T-helper 1 cell treated with Interleukin-12 subunit alpha and Interleukin-12 subunit beta and Interleukin-4 antibody, amounts not matched to agents 30 μg/mL and 1 μg/mL, for 36 hours (primary cell): ENCODE measurements around the gene CAMTA2.

Experiments used
- H3K27ac Mint-ChIP-seq: one replicate; pipeline ENCODE4 v1.8.0; 2021; ENCODE audit warnings: mild to moderate bottlenecking, mixed read lengths
- H3K27me3 Mint-ChIP-seq: one replicate; pipeline ENCODE4 v1.8.0; 2021; ENCODE audit warnings: low read depth, mixed read lengths
- H3K36me3 Mint-ChIP-seq: one replicate; pipeline ENCODE4 v1.8.0; 2021; ENCODE audit warnings: low read depth, mixed read lengths
- H3K4me1 Mint-ChIP-seq: one replicate; pipeline ENCODE4 v1.8.0; 2021; ENCODE audit warnings: low read depth, mixed read lengths
- H3K4me3 Mint-ChIP-seq: one replicate; pipeline ENCODE4 v1.8.0; 2021; ENCODE audit warnings: mild to moderate bottlenecking, moderate library complexity, mixed read lengths
- H3K9me3 Mint-ChIP-seq: one replicate; pipeline ENCODE4 v1.8.0; 2021; ENCODE audit warnings: mixed read lengths

CAMTA2 gene

GRCh38 chr17:4967539-4968485 is 19.7 kb downstream of the CAMTA2 start, which contains the start of gene SPAG7:
Gene SPAG7, minus strand, starts transcription at chr17:4967817. Its CDS starts 13 bp downstream, at chr17:4967804.
- H3K27me3 Mint-ChIP-seq: no peaks in the 10 kb centered on the region
- H3K9me3 Mint-ChIP-seq: no peaks in the 10 kb centered on the region
- peaks cover 42% of the 10 kb centered on the region for H3K36me3 Mint-ChIP-seq
- H3K4me1 Mint-ChIP-seq: peaks cover 29% of the 10 kb centered on the region
- H3K27ac Mint-ChIP-seq: no peak within 1 kb of the TSS
- no peak within 1 kb of the TSS for H3K4me3 Mint-ChIP-seq

- Mint-ChIP-seq H3K4me3 (no peak overlapping the region), H3K36me3 (peaks cover 35% of the 10 kb centered on the region), H3K4me1 (peaks cover 29% of the 10 kb centered on the region), H3K9me3 (no peaks in the 10 kb centered on the region), H3K27ac (no peak overlapping the region), H3K27me3 (no peaks in the 10 kb centered on the region)
Measured at GRCh38 chr17:4966844-4967538, 20.5 kb downstream of the CAMTA2 start.

- Mint-ChIP-seq H3K4me3 (peak overlapping the region; percentile 16), H3K27me3 (no peaks in the 10 kb centered on the region), H3K36me3 (peaks cover 28% of the 10 kb centered on the region), H3K27ac (no peak overlapping the region), H3K9me3 (no peaks in the 10 kb centered on the region), H3K4me1 (peaks cover 23% of the 10 kb centered on the region)
Measured at GRCh38 chr17:4965311-4965986, 22.0 kb downstream of the CAMTA2 start.

- H3K27me3 Mint-ChIP-seq: no peaks in the 10 kb centered on the region
- H3K4me3 Mint-ChIP-seq: no peak overlapping the region
- H3K4me1 Mint-ChIP-seq: peaks cover 10% of the 10 kb centered on the region
- no peak overlapping the region for H3K27ac Mint-ChIP-seq
- H3K36me3 Mint-ChIP-seq: peaks cover 12% of the 10 kb centered on the region
- H3K9me3 Mint-ChIP-seq: no peaks in the 10 kb centered on the region
Measured at GRCh38 chr17:4960279-4960922, 27.1 kb downstream of the CAMTA2 start.

- Mint-ChIP-seq H3K4me3 (no peak overlapping the region), H3K27ac (no peak overlapping the region), H3K36me3 (peaks cover 9% of the 10 kb centered on the region), H3K4me1 (peaks cover 7% of the 10 kb centered on the region), H3K9me3 (no peaks in the 10 kb centered on the region), H3K27me3 (no peaks in the 10 kb centered on the region)
Measured at GRCh38 chr17:4959261-4959965, 28.1 kb downstream of the CAMTA2 start.

GRCh38 chr17:4958102-4958501 is 29.4 kb downstream of the CAMTA2 start:
- H3K36me3 Mint-ChIP-seq: peaks cover 11% of the 10 kb centered on the region
- peaks cover 7% of the 10 kb centered on the region for H3K4me1 Mint-ChIP-seq
- H3K27ac Mint-ChIP-seq: no peak overlapping the region
- no peaks in the 10 kb centered on the region for H3K9me3 Mint-ChIP-seq
- H3K4me3 Mint-ChIP-seq: no peak overlapping the region
- H3K27me3 Mint-ChIP-seq: no peaks in the 10 kb centered on the region

GRCh38 chr17:4956493-4957061 is 30.9 kb downstream of the CAMTA2 start:
- Mint-ChIP-seq H3K36me3 (peaks cover 11% of the 10 kb centered on the region), H3K27me3 (no peaks in the 10 kb centered on the region), H3K27ac (no peak overlapping the region), H3K4me3 (no peak overlapping the region), H3K9me3 (no peaks in the 10 kb centered on the region), H3K4me1 (peaks cover 7% of the 10 kb centered on the region)

- Mint-ChIP-seq H3K36me3 (peaks cover 6% of the 10 kb centered on the region), H3K4me1 (peaks cover 15% of the 10 kb centered on the region), H3K27me3 (no peaks in the 10 kb centered on the region), H3K4me3 (no peak overlapping the region), H3K9me3 (no peaks in the 10 kb centered on the region), H3K27ac (no peak overlapping the region)
Measured at GRCh38 chr17:4955091-4955490, 32.4 kb downstream of the CAMTA2 start.

- Mint-ChIP-seq H3K27ac (no peak overlapping the region), H3K36me3 (peaks cover 4% of the 10 kb centered on the region), H3K9me3 (no peaks in the 10 kb centered on the region), H3K4me3 (no peak overlapping the region), H3K27me3 (no peaks in the 10 kb centered on the region), H3K4me1 (peaks cover 13% of the 10 kb centered on the region)
Measured at GRCh38 chr17:4953451-4953961, 34.0 kb downstream of the CAMTA2 start.

- peak overlapping the region; percentile 35 for H3K27ac Mint-ChIP-seq
Measured at GRCh38 chr17:4951486-4951885, 36.0 kb downstream of the CAMTA2 start.

GRCh38 chr17:4950746-4951204 is 36.7 kb downstream of the CAMTA2 start, which contains the start of gene ENO3:
Gene ENO3, plus strand, starts transcription at chr17:4951119. Its CDS starts 711 bp downstream, at chr17:4951830.
- H3K27ac Mint-ChIP-seq: peak within 1 kb of the TSS; percentile 85
- peaks cover 20% of the 10 kb centered on the region for H3K36me3 Mint-ChIP-seq
- peak within 1 kb of the TSS; percentile 86 for H3K4me3 Mint-ChIP-seq
- H3K27me3 Mint-ChIP-seq: no peaks in the 10 kb centered on the region
- H3K4me1 Mint-ChIP-seq: peaks cover 9% of the 10 kb centered on the region
- no peaks in the 10 kb centered on the region for H3K9me3 Mint-ChIP-seq

More at GRCh38 chr17:4951486-4951885, 36.0 kb downstream of the CAMTA2 start:
- H3K4me3 Mint-ChIP-seq: peak overlapping the region; percentile 86
- peaks cover 9% of the 10 kb centered on the region for H3K4me1 Mint-ChIP-seq
- no peaks in the 10 kb centered on the region for H3K9me3 Mint-ChIP-seq
- H3K27me3 Mint-ChIP-seq: no peaks in the 10 kb centered on the region
- H3K36me3 Mint-ChIP-seq: peaks cover 13% of the 10 kb centered on the region

- Mint-ChIP-seq H3K9me3 (no peaks in the 10 kb centered on the region), H3K27ac (peak overlapping the region; percentile 85), H3K36me3 (peaks cover 26% of the 10 kb centered on the region), H3K27me3 (no peaks in the 10 kb centered on the region), H3K4me1 (peaks cover 15% of the 10 kb centered on the region), H3K4me3 (peak overlapping the region; percentile 86)
Measured at GRCh38 chr17:4950075-4950745, 37.3 kb downstream of the CAMTA2 start.
